ENCODE data around the gene GPR39.

- no peak for TF ChIP-seq EZH2 (IDR thresholded peaks at IDR 0.05; ENCODE audit: low read length, missing control alignments)
- no peak for TF ChIP-seq CTCF (conservative IDR thresholded peaks at IDR 0.05 in 1 of 2, IDR thresholded peaks at IDR 0.05 in 1 of 2; ENCODE audit: low read depth in 1 of 2, low read length in 2 of 2)
These were observed 15.7 kb upstream of the GPR39 start for GRCh38 chr2:132400901-132401240.
